WTC11 (cell line): Measurements from ENCODE around the gene PCNX4. TPM values are rescaled to one million over a fixed set of nuclear protein-coding genes. Genes with fewer than 3 reads are reported as not detected.

Experiments
- ATAC-seq: fragments of 200-7000 bp; cut with Tn5 transposase; 2 replicates; pipeline ENCODE4 v1.10.0; 2021; ENCODE audit warnings: mild to moderate bottlenecking, moderate library complexity
- CTCF ChIA-PET: fragments of 300-600 bp; sonication (Branson Sonifier 250); formaldehyde crosslinking; loops from one replicate; lab custom pipeline; 2021; ENCODE audit warnings: antibody characterized with exemption; lab: Charles Lee
- POLR2A ChIA-PET: fragments of 350-600 bp; sonication (Branson Sonifier 250); formaldehyde crosslinking; loops from one replicate; lab custom pipeline; 2021; ENCODE audit warnings: antibody characterized with exemption; lab: Charles Lee
- DNase-seq: peaks from one replicate; pipeline ENCODE4 v3.0.0; 2021; ENCODE audit warnings: low spot score
- H3K27ac Mint-ChIP-seq: 2 replicates; pipeline ENCODE4 v1.8.0; 2021; ENCODE audit warnings: mixed read lengths
- H3K27me3 Mint-ChIP-seq: 2 replicates; pipeline ENCODE4 v1.8.0; 2021; ENCODE audit warnings: low read depth, mild to moderate bottlenecking, moderate library complexity, mixed read lengths
- H3K36me3 Mint-ChIP-seq: 2 replicates; pipeline ENCODE4 v1.8.0; 2021; ENCODE audit warnings: mixed read lengths
- H3K4me1 Mint-ChIP-seq: 2 replicates; pipeline ENCODE4 v1.8.0; 2022; ENCODE audit warnings: mixed read lengths
- H3K4me3 Mint-ChIP-seq: 2 replicates; pipeline ENCODE4 v1.8.0; 2021; ENCODE audit warnings: mild to moderate bottlenecking, moderate library complexity, mixed read lengths
- H3K9me3 Mint-ChIP-seq: 2 replicates; pipeline ENCODE4 v1.8.0; 2021; ENCODE audit warnings: mixed read lengths
- ATF1 ChIP-seq: sonication (generic); formaldehyde crosslinking; IDR thresholded peaks from 2 replicates; pipeline ENCODE4 v1.8.1; 2023; ENCODE audit warnings: mild to moderate bottlenecking, moderate library complexity, missing genetic modification reagents
- ESRRA ChIP-seq: sonication (generic); formaldehyde crosslinking; IDR thresholded peaks from 2 replicates; pipeline ENCODE4 v1.8.1; 2022; ENCODE audit warnings: mild to moderate bottlenecking, missing genetic modification reagents, borderline replicate concordance
- GTF2I ChIP-seq: fragments of 250-450 bp; sonication (Bioruptor Pico); conservative IDR thresholded peaks from 2 replicates; pipeline ENCODE4 v1.4.0; 2021; ENCODE audit warnings: mild to moderate bottlenecking
- IRF2 ChIP-seq: sonication (generic); formaldehyde crosslinking; IDR thresholded peaks from 2 replicates; pipeline ENCODE4 v1.8.0; 2022; ENCODE audit warnings: low read depth, missing genetic modification reagents, borderline replicate concordance
- NR1H2 ChIP-seq: sonication (generic); formaldehyde crosslinking; IDR thresholded peaks from 2 replicates; pipeline ENCODE4 v1.9.0; 2021; ENCODE audit warnings: mild to moderate bottlenecking, moderate library complexity, missing genetic modification reagents
- RORB ChIP-seq: fragments of 250-450 bp; sonication (Bioruptor Pico); IDR thresholded peaks from 2 replicates; pipeline ENCODE4 v1.9.0; 2021; ENCODE audit warnings: mild to moderate bottlenecking
- SMAD4 ChIP-seq: sonication (generic); formaldehyde crosslinking; IDR thresholded peaks from 2 replicates; pipeline ENCODE4 v1.8.0; 2022; ENCODE audit warnings: mild to moderate bottlenecking, missing genetic modification reagents
- ZBTB21 ChIP-seq: sonication (generic); formaldehyde crosslinking; IDR thresholded peaks from 2 replicates; pipeline ENCODE4 v1.8.1; 2023; ENCODE audit warnings: mild to moderate bottlenecking, missing genetic modification reagents, borderline replicate concordance
- ZNF219 ChIP-seq: sonication (generic); formaldehyde crosslinking; IDR thresholded peaks from 2 replicates; pipeline ENCODE4 v1.8.0; 2023; ENCODE audit warnings: missing genetic modification reagents, mild to moderate bottlenecking, borderline replicate concordance
- ZNF232 ChIP-seq: sonication (generic); formaldehyde crosslinking; IDR thresholded peaks from 2 replicates; pipeline ENCODE4 v1.8.0; 2022; ENCODE audit warnings: mild to moderate bottlenecking, missing genetic modification reagents
- ZNF317 ChIP-seq: sonication (generic); formaldehyde crosslinking; IDR thresholded peaks from 2 replicates; pipeline ENCODE4 v1.8.1; 2023; ENCODE audit warnings: low read depth, mild to moderate bottlenecking, moderate library complexity, missing genetic modification reagents, borderline replicate concordance
- ZNF396 ChIP-seq: fragments of 250-450 bp; sonication (Bioruptor Pico); IDR thresholded peaks from 2 replicates; pipeline ENCODE4 v1.8.0; 2021; ENCODE audit warnings: mild to moderate bottlenecking, moderate library complexity, borderline replicate concordance
- total RNA-seq: library from RNA; stranded (reverse); gene quantifications from 3 replicates; pipeline ENCODE4 v1.2.3, GENCODE V29; 2021
- TF ChIP-seq, protein P1 (sequence below): sonication (generic); formaldehyde crosslinking; IDR thresholded peaks from 2 replicates; pipeline ENCODE4 v1.8.1; 2023; ENCODE audit warnings: mild to moderate bottlenecking, missing genetic modification reagents
- TF ChIP-seq, protein P2 (sequence below): sonication (generic); formaldehyde crosslinking; IDR thresholded peaks from 2 replicates; pipeline ENCODE4 v1.8.1; 2023; ENCODE audit warnings: mild to moderate bottlenecking, missing genetic modification reagents, moderate library complexity
- TF ChIP-seq, protein P3 (sequence below): sonication (generic); formaldehyde crosslinking; IDR thresholded peaks from 2 replicates; pipeline ENCODE4 v1.8.1; 2022; ENCODE audit warnings: low read depth, missing genetic modification reagents, borderline replicate concordance
- TF ChIP-seq, protein P4 (sequence below): fragments of 250-450 bp; sonication (Bioruptor Pico); IDR thresholded peaks from 2 replicates; pipeline ENCODE4 v1.8.0; 2021; ENCODE audit warnings: mild to moderate bottlenecking
- TF ChIP-seq, protein P5 (sequence below): fragments of 250-450 bp; sonication (Bioruptor Pico); IDR thresholded peaks from 2 replicates; pipeline ENCODE4 v1.9.0; 2021; ENCODE audit warnings: mild to moderate bottlenecking
- TF ChIP-seq, protein P6 (sequence below): fragments of 250-450 bp; sonication (Bioruptor Pico); IDR thresholded peaks from 2 replicates; pipeline ENCODE4 v1.9.0; 2021; ENCODE audit warnings: mild to moderate bottlenecking, borderline replicate concordance
- TF ChIP-seq, protein P7 (sequence below): sonication (generic); formaldehyde crosslinking; conservative IDR thresholded peaks from 2 replicates; pipeline ENCODE4 v1.8.1; 2023; ENCODE audit warnings: mild to moderate bottlenecking, low read depth, missing genetic modification reagents, moderate library complexity

Gene PCNX4
- total RNA-seq, 1 experiment from 2014 or later = 31.7 TPM

DNA sequence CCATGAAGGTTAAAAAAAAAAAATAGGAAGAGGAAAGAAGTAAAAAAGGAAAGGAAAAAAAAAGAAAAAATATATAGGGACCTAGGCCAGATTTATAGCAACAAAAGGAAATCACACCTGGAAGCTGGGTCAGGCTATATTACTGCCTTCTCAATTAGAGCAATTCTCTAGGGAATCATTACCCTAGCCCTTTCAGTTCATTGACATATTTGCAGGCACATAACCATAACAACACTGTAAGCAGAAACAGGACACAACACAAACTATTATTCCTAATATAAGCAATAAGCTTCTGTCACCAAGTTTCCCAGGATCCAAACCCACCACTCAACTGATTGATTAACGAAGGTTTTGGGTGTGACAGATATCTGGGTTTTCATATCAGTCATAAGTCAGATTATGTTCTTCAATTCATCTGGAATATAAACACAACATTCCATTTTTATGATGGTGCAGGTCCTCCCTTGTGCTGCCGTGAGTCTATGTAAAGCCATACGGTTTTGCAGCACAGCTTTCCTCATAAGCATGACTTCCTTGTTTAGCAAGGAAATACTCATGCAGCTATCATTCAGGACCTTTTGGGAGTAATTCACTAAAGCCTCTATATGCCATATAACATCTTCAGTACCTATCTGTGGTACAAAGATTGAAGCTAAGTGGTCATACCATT lies 4.2 kb downstream of the PCNX4 start:
- no peaks in the 10 kb centered on the region for H3K27me3 Mint-ChIP-seq
- peaks cover 34% of the 10 kb centered on the region for H3K4me1 Mint-ChIP-seq
- peaks cover 3% of the 10 kb centered on the region; the same call in 1 of the 2 replicates for H3K9me3 Mint-ChIP-seq
- H3K27ac Mint-ChIP-seq = no peak overlapping the region
- TF ChIP-seq, protein P1, sequence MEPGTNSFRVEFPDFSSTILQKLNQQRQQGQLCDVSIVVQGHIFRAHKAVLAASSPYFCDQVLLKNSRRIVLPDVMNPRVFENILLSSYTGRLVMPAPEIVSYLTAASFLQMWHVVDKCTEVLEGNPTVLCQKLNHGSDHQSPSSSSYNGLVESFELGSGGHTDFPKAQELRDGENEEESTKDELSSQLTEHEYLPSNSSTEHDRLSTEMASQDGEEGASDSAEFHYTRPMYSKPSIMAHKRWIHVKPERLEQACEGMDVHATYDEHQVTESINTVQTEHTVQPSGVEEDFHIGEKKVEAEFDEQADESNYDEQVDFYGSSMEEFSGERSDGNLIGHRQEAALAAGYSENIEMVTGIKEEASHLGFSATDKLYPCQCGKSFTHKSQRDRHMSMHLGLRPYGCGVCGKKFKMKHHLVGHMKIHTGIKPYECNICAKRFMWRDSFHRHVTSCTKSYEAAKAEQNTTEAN = no peak
- TF ChIP-seq, protein P2, sequence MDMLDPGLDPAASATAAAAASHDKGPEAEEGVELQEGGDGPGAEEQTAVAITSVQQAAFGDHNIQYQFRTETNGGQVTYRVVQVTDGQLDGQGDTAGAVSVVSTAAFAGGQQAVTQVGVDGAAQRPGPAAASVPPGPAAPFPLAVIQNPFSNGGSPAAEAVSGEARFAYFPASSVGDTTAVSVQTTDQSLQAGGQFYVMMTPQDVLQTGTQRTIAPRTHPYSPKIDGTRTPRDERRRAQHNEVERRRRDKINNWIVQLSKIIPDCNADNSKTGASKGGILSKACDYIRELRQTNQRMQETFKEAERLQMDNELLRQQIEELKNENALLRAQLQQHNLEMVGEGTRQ (CRISPR knock-in tag) = no peak
- TF ChIP-seq GTF2I (no peak), ZNF396 (CRISPR knock-in tag) (no peak), ZBTB21 (CRISPR knock-in tag) (no peak), SMAD4 (no peak), ZNF219 (CRISPR knock-in tag) (no peak), ZNF232 (CRISPR knock-in tag) (no peak), NR1H2 (CRISPR knock-in tag) (no peak), RORB (no peak), ZNF317 (CRISPR knock-in tag) (no peak), ESRRA (CRISPR knock-in tag) (no peak), ATF1 (CRISPR knock-in tag) (no peak), IRF2 (CRISPR knock-in tag) (no peak)
- TF ChIP-seq, protein P3, sequence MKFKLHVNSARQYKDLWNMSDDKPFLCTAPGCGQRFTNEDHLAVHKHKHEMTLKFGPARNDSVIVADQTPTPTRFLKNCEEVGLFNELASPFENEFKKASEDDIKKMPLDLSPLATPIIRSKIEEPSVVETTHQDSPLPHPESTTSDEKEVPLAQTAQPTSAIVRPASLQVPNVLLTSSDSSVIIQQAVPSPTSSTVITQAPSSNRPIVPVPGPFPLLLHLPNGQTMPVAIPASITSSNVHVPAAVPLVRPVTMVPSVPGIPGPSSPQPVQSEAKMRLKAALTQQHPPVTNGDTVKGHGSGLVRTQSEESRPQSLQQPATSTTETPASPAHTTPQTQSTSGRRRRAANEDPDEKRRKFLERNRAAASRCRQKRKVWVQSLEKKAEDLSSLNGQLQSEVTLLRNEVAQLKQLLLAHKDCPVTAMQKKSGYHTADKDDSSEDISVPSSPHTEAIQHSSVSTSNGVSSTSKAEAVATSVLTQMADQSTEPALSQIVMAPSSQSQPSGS (CRISPR knock-in tag) = no peak
- TF ChIP-seq, protein P4, sequence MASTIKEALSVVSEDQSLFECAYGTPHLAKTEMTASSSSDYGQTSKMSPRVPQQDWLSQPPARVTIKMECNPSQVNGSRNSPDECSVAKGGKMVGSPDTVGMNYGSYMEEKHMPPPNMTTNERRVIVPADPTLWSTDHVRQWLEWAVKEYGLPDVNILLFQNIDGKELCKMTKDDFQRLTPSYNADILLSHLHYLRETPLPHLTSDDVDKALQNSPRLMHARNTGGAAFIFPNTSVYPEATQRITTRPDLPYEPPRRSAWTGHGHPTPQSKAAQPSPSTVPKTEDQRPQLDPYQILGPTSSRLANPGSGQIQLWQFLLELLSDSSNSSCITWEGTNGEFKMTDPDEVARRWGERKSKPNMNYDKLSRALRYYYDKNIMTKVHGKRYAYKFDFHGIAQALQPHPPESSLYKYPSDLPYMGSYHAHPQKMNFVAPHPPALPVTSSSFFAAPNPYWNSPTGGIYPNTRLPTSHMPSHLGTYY (CRISPR knock-in tag) = no peak
- TF ChIP-seq, protein P5, sequence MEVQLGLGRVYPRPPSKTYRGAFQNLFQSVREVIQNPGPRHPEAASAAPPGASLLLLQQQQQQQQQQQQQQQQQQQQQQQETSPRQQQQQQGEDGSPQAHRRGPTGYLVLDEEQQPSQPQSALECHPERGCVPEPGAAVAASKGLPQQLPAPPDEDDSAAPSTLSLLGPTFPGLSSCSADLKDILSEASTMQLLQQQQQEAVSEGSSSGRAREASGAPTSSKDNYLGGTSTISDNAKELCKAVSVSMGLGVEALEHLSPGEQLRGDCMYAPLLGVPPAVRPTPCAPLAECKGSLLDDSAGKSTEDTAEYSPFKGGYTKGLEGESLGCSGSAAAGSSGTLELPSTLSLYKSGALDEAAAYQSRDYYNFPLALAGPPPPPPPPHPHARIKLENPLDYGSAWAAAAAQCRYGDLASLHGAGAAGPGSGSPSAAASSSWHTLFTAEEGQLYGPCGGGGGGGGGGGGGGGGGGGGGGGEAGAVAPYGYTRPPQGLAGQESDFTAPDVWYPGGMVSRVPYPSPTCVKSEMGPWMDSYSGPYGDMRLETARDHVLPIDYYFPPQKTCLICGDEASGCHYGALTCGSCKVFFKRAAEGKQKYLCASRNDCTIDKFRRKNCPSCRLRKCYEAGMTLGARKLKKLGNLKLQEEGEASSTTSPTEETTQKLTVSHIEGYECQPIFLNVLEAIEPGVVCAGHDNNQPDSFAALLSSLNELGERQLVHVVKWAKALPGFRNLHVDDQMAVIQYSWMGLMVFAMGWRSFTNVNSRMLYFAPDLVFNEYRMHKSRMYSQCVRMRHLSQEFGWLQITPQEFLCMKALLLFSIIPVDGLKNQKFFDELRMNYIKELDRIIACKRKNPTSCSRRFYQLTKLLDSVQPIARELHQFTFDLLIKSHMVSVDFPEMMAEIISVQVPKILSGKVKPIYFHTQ = no peak
- TF ChIP-seq, protein P6, sequence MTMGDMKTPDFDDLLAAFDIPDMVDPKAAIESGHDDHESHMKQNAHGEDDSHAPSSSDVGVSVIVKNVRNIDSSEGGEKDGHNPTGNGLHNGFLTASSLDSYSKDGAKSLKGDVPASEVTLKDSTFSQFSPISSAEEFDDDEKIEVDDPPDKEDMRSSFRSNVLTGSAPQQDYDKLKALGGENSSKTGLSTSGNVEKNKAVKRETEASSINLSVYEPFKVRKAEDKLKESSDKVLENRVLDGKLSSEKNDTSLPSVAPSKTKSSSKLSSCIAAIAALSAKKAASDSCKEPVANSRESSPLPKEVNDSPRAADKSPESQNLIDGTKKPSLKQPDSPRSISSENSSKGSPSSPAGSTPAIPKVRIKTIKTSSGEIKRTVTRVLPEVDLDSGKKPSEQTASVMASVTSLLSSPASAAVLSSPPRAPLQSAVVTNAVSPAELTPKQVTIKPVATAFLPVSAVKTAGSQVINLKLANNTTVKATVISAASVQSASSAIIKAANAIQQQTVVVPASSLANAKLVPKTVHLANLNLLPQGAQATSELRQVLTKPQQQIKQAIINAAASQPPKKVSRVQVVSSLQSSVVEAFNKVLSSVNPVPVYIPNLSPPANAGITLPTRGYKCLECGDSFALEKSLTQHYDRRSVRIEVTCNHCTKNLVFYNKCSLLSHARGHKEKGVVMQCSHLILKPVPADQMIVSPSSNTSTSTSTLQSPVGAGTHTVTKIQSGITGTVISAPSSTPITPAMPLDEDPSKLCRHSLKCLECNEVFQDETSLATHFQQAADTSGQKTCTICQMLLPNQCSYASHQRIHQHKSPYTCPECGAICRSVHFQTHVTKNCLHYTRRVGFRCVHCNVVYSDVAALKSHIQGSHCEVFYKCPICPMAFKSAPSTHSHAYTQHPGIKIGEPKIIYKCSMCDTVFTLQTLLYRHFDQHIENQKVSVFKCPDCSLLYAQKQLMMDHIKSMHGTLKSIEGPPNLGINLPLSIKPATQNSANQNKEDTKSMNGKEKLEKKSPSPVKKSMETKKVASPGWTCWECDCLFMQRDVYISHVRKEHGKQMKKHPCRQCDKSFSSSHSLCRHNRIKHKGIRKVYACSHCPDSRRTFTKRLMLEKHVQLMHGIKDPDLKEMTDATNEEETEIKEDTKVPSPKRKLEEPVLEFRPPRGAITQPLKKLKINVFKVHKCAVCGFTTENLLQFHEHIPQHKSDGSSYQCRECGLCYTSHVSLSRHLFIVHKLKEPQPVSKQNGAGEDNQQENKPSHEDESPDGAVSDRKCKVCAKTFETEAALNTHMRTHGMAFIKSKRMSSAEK (CRISPR knock-in tag) = no peak
- TF ChIP-seq, protein P7, sequence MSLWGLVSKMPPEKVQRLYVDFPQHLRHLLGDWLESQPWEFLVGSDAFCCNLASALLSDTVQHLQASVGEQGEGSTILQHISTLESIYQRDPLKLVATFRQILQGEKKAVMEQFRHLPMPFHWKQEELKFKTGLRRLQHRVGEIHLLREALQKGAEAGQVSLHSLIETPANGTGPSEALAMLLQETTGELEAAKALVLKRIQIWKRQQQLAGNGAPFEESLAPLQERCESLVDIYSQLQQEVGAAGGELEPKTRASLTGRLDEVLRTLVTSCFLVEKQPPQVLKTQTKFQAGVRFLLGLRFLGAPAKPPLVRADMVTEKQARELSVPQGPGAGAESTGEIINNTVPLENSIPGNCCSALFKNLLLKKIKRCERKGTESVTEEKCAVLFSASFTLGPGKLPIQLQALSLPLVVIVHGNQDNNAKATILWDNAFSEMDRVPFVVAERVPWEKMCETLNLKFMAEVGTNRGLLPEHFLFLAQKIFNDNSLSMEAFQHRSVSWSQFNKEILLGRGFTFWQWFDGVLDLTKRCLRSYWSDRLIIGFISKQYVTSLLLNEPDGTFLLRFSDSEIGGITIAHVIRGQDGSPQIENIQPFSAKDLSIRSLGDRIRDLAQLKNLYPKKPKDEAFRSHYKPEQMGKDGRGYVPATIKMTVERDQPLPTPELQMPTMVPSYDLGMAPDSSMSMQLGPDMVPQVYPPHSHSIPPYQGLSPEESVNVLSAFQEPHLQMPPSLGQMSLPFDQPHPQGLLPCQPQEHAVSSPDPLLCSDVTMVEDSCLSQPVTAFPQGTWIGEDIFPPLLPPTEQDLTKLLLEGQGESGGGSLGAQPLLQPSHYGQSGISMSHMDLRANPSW (CRISPR knock-in tag) = no peak
- CTCF ChIA-PET = interaction anchor here (1.0 kb wide), 1 partner anchor 131 kb away, joined by 3 read pairs; no protein-coding TSS in a partner anchor
- POLR2A ChIA-PET = no interaction called here
- ATAC-seq = no peak
- H3K36me3 Mint-ChIP-seq = peaks cover 19% of the 10 kb centered on the region
- DNase-seq = no peak
- no peak overlapping the region for H3K4me3 Mint-ChIP-seq
